Transverse colon (tissue), 4 donors: Measurements from ENCODE around the gene NRBF2.

Experiments used
- EP300 ChIP-seq: sonication (generic); formaldehyde crosslinking; IDR thresholded peaks from one replicate; pipeline ENCODE4 v1.6.1; 2017; ENCODE audit warnings: antibody characterized with exemption, low read depth
- POLR2AphosphoS5 ChIP-seq, 3 donors: sonication (generic); formaldehyde crosslinking; IDR thresholded peaks; one replicate each; pipeline ENCODE4 v1.6.1; 2016; ENCODE audit warnings: antibody characterized with exemption in 3 of 3
- TF ChIP-seq, protein P1 (sequence below), 5 experiments: fragments of 200-600 bp in 3 of 5; fragments of 450-650 bp in 2 of 5; sonication (generic) in 3 of 5; IDR thresholded peaks; 1 replicate in 2 of 5; 2 replicates in 3 of 5; pipeline ENCODE4 v1.5.1; 2016 to 2017; ENCODE audit warnings: antibody characterized with exemption in 5 of 5, inconsistent platforms in 3 of 5, mild to moderate bottlenecking in 2 of 5, moderate library complexity in 1 of 5

DNA sequence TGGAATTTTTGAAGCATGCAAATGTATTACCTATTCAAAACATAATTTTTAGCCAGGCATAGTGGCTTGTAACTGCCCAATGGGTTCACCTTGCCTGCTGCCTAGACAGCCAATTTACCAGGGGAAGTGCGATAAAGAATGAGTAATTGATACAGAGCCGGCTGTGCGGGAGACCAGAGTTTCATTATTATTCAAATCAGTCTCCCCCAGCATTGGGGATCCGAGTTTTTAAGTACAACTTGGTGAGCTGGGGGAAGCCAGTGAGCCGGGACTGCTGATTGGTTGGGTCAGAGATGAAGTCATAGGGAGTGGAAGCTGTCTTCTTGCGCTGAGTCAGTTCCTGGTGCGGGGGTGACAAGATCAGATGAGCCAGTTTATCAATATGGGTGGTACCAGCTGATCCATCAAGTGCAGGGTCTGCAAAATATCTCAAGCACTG is 29.1 kb upstream of the NRBF2 start:
- TF ChIP-seq, protein P1, sequence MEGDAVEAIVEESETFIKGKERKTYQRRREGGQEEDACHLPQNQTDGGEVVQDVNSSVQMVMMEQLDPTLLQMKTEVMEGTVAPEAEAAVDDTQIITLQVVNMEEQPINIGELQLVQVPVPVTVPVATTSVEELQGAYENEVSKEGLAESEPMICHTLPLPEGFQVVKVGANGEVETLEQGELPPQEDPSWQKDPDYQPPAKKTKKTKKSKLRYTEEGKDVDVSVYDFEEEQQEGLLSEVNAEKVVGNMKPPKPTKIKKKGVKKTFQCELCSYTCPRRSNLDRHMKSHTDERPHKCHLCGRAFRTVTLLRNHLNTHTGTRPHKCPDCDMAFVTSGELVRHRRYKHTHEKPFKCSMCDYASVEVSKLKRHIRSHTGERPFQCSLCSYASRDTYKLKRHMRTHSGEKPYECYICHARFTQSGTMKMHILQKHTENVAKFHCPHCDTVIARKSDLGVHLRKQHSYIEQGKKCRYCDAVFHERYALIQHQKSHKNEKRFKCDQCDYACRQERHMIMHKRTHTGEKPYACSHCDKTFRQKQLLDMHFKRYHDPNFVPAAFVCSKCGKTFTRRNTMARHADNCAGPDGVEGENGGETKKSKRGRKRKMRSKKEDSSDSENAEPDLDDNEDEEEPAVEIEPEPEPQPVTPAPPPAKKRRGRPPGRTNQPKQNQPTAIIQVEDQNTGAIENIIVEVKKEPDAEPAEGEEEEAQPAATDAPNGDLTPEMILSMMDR (IDR thresholded peaks at IDR 0.05) = no peak
- no peak for TF ChIP-seq POLR2AphosphoS5 (IDR thresholded peaks at IDR 0.05)
- TF ChIP-seq EP300 = no peak
